ENCODE measurements around the gene SND1.
"Not testable (repeated sequence)": the region's sequence is repeated elsewhere in the genome, so short reads cannot be mapped to it uniquely, and the experiment has no call there.

Gene SND1

DNA sequence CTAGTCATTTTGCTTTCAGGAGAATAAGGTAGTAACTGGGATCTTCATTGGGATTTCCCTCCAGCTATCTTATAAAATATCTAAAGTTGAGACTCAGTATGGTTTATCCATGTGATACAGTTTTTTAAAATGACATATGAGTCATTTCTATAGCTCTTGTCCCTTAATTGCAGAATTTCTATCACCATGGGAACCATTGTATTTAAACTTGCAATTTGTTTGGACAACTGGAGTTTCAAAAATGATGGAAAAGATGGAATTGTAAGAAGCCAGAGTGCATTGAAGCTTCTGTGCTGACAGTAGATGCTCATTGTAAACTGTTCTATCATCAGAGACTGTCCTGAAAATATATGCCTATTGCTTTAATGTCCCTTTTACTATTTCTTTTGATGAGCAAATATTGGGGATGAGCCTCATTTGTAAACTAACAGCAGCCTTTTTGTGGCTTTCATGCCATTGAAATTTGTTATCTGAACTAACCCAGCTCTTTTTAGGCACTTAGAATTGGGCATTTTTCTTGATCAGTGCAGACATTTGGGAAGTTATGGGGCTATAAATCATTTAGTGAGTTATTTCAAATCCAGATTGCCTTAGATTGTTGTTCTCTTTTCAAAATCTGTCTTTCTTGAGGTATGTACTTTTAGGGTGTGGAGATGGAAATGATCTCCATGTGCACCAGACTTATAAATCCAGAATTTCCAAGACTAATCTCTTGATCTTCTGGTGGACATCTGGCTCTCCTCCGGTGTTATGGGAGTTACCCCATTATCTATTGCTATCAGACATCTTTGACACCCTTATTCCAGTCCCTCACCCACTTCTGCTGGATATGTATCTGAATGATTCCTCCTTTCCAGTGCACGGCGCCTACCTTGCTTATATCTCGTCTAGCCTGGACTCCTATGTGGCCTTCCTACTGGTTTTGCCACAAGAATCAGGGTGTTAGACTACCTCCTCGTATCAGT lies 159.0 kb downstream of the SND1 start:
- DNase-seq = no peak

DNA sequence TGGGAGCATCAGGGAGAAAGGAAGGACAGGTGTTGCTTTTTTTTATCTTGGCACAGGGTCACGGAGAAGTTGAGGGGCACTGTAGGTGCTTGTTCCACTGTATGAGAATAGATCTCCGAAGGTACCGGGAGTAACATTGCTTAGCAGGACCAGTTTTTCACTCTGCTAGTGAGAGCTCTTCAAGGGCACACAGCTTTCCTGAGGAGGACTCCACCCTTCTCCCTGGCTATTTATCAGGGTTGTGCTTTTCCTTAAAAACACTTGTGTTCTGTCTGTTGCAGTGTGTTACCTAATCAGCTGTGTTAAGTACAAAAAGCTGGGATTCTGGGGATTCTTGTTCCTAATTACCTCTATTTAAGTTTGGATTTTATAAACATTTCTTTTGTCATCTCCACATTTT lies 160.5 kb downstream of the SND1 start:
- DNase-seq = no peak

GRCh38 chr7:127813991-127814541 lies 162.1 kb downstream of the SND1 start:
- DNase-seq = no peak

- DNase-seq = no peak
These were observed 163.7 kb downstream of the SND1 start for GRCh38 chr7:127815631-127816145.

DNA sequence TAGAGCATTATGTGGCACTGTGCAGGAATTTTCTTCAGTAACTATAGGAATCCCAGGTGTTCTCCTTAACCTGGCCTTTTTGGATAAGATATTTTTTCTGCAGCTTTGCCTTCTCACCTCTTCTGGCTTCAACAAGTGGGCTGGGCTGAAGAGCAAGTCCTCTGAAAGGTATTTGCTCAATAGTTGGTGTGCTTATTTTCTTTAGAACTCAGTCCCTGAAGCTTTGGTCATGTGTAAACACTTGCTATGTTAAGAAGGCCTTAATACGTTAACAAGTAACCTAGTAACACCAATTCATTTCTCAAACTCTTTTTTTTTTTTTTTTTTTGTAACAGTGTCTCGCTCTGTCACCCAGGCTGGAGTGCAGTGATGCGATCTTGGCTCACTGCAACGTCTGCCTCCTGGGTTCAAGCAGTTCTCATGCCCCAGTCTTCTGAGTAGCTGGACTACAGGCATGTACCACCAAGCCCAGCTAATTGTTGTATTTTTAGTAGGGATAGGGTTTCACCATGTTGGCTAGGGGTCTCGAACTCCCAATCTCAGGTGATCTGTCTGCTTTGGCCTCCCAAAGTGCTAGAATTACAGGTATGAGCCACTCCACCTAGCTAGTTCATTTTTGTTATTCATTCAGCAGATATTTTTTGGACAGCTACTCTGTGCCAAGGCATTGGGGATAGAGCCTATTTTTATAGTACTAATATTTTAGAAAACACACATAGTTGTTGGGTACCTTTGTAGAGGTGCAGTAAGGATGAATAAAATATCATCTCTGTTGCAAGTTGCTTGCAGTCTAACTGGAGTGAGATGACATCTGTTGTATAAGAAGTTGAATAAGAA lies 164.6 kb downstream of the SND1 start:
- no peak for DNase-seq

- DNase-seq = no peak
These were observed 165.5 kb downstream of the SND1 start for GRCh38 chr7:127817466-127817865.

DNA sequence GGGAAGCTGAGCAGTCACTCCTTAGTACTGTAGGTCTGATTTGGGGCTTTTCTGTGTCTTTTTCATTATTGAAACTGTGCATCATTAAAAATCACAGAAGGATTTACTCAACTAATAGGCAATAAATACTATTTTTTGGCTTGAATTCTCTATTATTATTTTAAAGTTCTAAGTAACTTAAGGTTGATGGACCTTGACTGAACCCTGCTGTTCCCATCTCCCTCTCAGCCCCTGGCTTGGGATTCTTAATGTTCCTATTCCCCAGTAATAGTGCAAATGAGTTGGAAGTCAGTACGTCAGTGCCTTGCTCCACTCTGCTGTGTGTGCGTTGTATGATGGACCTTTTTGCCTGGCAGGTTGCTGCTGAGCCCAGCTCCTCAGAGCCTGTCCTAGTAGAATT lies 166.3 kb downstream of the SND1 start:
- no peak for DNase-seq

GRCh38 chr7:127819975-127820731 lies 168.2 kb downstream of the SND1 start:
- DNase-seq = no peak

- DNase-seq = no peak
These were observed 168.7 kb downstream of the SND1 start for GRCh38 chr7:127820732-127821085.

DNA sequence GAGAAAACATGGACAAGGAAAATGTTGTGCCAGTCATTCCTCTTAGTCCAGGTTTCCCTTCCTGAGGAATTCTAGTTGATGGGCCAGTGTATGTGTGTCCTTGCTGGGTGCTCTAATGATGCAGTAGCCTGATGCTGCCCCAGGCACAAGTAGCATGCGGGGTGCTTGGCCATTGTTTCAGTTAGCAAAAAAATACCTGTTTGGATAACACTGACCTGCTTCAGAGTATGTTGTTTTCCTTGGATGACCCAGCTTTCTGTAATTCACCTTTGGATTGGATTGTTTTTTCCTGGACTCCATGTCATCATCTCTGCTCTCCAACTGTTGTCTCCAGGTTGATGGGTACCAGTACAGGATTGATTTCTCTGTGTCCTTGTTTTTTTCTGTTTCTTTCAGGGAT lies 169.2 kb downstream of the SND1 start:
- no peak for DNase-seq

GRCh38 chr7:127822822-127823508 lies 171.0 kb downstream of the SND1 start:
- DNase-seq = no peak

DNA sequence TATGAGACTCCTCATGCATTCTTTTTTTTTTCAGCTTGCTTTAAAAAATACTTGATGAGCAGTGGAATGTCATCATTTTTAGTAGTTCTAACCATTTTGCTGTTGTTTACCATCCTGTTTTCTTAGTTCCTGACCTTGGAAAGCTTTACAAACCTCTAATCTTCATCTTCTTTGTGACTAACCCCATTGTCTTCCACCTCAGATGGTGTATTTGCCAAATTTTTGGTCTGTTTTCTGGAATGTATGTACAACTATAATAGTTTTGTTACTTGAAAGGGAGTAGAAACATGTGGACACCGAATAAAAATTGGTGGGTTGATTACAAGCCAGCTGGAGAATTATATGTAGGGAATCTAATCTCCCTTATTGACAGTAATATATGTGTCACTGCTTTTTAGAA lies 172.7 kb downstream of the SND1 start:
- DNase-seq = no peak

DNA sequence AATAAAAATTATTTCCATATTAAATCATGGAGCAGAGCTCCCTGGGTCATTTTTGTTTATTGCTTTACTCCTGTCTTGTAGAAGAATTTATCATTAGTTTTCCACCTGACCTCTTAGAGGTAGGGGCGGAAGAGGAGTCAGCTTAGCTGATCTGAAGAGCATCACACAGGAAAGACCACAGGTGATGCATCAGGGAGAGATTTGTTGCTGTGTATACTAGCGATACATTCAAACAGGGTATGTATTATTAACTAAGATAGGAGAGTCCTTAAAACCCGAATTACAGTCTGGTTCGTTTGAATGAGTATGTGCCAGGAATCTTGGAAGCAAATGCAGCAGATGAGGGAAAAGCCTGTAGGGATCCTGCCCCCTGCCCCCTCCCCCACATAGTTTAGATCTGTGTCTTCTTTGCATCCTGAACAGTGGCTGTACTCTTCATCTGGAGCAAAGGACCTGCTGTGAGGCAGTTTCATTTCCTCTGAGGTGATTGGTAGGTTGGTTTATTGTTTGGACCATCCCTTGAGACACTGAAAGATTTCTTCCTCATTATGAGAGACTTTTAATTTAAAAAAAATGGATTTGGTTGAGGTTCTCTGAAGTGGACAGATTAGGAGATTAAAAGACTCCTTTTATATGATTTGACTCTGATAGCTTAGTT lies 177.0 kb downstream of the SND1 start:
- DNase-seq = no peak

DNA sequence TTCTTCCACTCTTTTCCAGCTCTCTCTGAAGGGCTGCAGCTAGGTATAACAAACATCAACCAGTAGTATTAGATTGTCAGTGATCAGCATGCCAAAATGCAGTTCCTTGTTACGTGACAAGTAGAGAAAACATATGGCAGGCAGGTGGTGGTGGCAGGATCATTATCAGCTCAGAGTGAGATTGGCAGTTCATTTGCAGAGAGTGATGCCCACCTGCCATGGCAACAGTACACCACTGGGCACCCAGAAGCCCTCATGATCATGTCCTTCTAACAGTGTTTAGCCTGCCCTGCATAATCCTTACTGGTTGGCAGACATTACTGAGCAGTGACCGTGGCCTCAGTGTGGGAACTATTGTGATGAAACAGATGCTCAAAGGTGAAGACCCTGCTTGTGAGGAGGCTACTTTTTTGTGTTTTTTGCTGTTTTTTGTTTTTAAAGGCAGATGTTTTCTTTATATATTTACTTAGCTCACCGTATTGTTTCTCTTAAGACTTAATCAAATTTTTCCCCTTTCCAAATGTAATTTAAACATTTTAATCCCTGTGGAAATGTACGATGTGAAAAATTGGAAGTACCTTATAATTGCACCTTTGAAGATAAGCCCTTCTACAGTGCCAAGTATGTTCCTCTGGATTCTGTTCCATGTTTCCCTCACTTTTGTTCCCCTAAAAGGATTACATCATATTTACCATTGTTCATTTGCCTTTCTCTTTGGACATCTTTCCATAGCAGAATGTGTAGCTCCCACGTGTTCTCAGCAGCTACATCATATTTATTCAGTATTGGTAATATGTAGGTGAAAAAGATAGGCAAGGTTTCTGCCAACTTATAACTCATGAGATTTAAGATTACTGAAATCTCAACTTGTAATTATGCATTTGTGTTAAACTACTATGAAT lies 179.6 kb downstream of the SND1 start:
- no peak for DNase-seq

- no peak for DNase-seq
These were observed 180.6 kb downstream of the SND1 start for GRCh38 chr7:127832592-127832991.

DNA sequence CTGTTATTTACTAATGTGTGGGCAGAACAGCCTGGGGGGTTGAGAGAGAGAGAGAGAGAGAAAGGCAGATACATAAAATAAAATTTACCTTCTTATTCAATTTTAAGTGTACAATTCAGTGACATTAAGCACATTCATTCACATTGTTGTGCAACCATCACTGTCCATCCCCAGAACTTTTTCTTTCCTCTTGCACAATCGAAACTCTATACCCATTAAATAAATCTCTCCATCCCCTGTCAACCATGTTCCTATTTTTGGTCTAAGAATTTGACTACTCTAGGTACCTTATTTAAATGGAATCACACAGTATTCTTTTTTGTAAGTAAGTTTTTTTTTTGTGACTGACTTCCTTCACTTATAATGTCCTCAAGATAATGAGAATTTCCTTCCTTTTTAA lies 181.6 kb downstream of the SND1 start:
- DNase-seq = no peak

DNA sequence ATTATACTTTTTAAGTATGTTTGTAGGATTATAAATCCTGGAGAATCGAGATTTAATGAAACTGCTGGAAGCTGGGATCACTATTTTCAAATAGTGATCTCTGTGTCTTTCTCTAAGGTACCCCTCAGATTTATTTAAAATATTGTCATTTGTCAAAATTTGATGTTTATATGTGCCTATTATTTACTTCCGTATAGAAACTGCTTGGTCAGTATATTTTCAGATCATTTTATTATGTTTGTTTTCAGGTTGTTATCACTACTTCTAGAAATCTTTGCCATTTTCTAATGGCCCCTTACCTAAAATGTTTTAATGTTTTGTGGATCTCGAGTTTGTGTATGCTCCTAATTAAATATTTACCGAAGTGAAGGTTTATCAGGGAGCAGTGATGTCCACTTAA lies 183.7 kb downstream of the SND1 start:
- no peak for DNase-seq

DNA sequence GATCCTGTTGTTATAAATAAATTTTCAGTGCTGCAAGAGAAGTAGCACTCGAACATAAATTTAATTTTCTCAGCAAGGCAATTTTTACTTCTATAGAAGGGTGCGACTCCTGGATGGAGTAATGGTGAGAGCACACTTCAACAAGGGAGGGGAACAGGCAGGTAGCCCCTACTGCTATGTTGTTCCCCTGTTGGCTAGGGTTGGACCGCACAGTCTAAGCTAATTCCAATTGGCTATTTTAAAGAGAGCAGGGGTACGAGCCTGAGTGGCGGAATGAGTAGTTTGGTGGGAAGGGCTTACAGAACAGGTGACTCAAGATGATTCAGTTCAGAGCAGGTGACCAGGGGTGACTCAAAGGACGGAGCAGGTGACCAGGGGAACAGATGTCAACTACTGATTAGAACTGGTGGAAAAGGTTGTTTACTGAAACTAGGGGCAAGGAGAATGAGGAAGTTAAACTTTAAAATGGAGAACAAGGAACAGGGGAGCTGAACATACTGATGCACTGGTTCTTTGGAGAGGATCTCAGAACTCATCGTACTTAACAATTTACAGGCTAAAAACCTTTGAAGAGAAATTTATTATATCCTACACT lies 185.9 kb downstream of the SND1 start:
- not testable (repeated sequence) for DNase-seq

GRCh38 chr7:127838816-127839415 lies 186.9 kb downstream of the SND1 start:
- DNase-seq = no peak

Data from activated CD4-positive, alpha-beta T cell treated with anti-CD3 and anti-CD28 coated beads for 48 hours (primary cell).